GM13977 (cell line): ENCODE results near the gene ALPL.
"Not testable (repeated sequence)": the region's sequence is repeated elsewhere in the genome, so short reads cannot be mapped to it uniquely, and the experiment has no call there.

Source experiments
- DNase-seq: peaks from one replicate; pipeline ENCODE4 v3.0.0; 2012; ENCODE audit warnings: low spot score
- CTCF ChIP-seq: IDR thresholded peaks from 2 replicates; pipeline ENCODE4 v1.5.1; 2012; ENCODE audit warnings: mild to moderate bottlenecking, control low read depth; ENCODE audit not compliant: insufficient read depth; ENCODE audit errors: extremely low read depth, missing control alignments
- in situ Hi-C: fragments of 300-500 bp; cut with MboI; formaldehyde crosslinking; loops from one replicate; pipeline ENCODE4 v1.12.0; 2022; ENCODE audit warnings: low sequenced_read_pairs, low pct_unique_long_range_greater_than_20kb, mixed read lengths, inconsistent platforms; ENCODE audit not compliant: unreplicated experiment

Gene ALPL

GRCh38 chr1:21514245-21514644 lies 5.0 kb downstream of the ALPL start:
- in situ Hi-C loops, result no loop called here
- no peak for TF ChIP-seq CTCF
- DNase-seq, result peak; percentile 56

- TF ChIP-seq CTCF, result no peak
- in situ Hi-C loops, result no loop called here
- DNase-seq, result no peak
Observed at GRCh38 chr1:21517161-21517589, 8.0 kb downstream of the ALPL start.

- no peak for DNase-seq
- in situ Hi-C loops, result no loop called here
- no peak for TF ChIP-seq CTCF
Observed at GRCh38 chr1:21517660-21518480, 8.6 kb downstream of the ALPL start.

GRCh38 chr1:21518774-21519455 lies 9.7 kb downstream of the ALPL start:
- no peak for DNase-seq
- TF ChIP-seq CTCF, result no peak
- in situ Hi-C loops, result no loop called here

GRCh38 chr1:21519486-21520070 lies 10.4 kb downstream of the ALPL start:
- DNase-seq, in situ Hi-C loops: not testable (repeated sequence)

GRCh38 chr1:21520899-21521716 lies 11.9 kb downstream of the ALPL start:
- in situ Hi-C loops, result no loop called here
- no peak for DNase-seq
- TF ChIP-seq CTCF, result no peak
